SK-N-SH treated with all-trans-retinoic acid at 6 μM for 48 hours (cell line): ENCODE results near the gene THAP8.

Experiments used
- ATAC-seq: fragments of 200-7000 bp; cut with Tn5 transposase; 3 replicates; pipeline ENCODE4 v1.9.1; 2020; ENCODE audit warnings: mild to moderate bottlenecking, moderate library complexity
- ARNTL ChIP-seq: fragments of 450-650 bp; formaldehyde crosslinking; IDR thresholded peaks from 2 replicates; pipeline ENCODE4 v1.5.0; 2020; ENCODE audit warnings: low read depth, mild to moderate bottlenecking, moderate library complexity, borderline replicate concordance
- BACH2 ChIP-seq: fragments of 250-450 bp; sonication (Bioruptor Pico); IDR thresholded peaks from 2 replicates; pipeline ENCODE4 v1.9.0; 2021; ENCODE audit warnings: mild to moderate bottlenecking, borderline replicate concordance
- CSRNP3 ChIP-seq: fragments of 250-450 bp; sonication (Bioruptor Pico); IDR thresholded peaks from 2 replicates; pipeline ENCODE4 v1.5.1; 2021; ENCODE audit warnings: mild to moderate bottlenecking, moderate library complexity
- ESRRG ChIP-seq: fragments of 250-450 bp; sonication (Bioruptor Pico); IDR thresholded peaks from 2 replicates; pipeline ENCODE4 v1.6.1; 2021; ENCODE audit warnings: mild to moderate bottlenecking
- ISL1 ChIP-seq: fragments of 250-450 bp; sonication (Bioruptor Pico); IDR thresholded peaks from 2 replicates; pipeline ENCODE4 v2.1.2; 2022; ENCODE audit warnings: mild to moderate bottlenecking, moderate library complexity
- OSR1 ChIP-seq: fragments of 250-450 bp; sonication (Bioruptor Pico); IDR thresholded peaks from 2 replicates; pipeline ENCODE4 v1.8.0; 2022; ENCODE audit warnings: moderate library complexity, mild to moderate bottlenecking, inconsistent platforms
- PATZ1 ChIP-seq: fragments of 250-450 bp; sonication (Bioruptor Pico); IDR thresholded peaks from 2 replicates; pipeline ENCODE4 v1.8.0; 2020; ENCODE audit warnings: mild to moderate bottlenecking, moderate library complexity, borderline replicate concordance
- PPARA ChIP-seq: fragments of 250-450 bp; sonication (Bioruptor Pico); IDR thresholded peaks from 2 replicates; pipeline ENCODE4 v1.5.0; 2020; ENCODE audit warnings: mild to moderate bottlenecking, borderline replicate concordance
- RARB ChIP-seq: fragments of 250-450 bp; sonication (Bioruptor Pico); IDR thresholded peaks from 2 replicates; pipeline ENCODE4 v1.8.0; 2021; ENCODE audit warnings: mild to moderate bottlenecking, moderate library complexity
- SNAI2 ChIP-seq: fragments of 250-450 bp; sonication (Bioruptor Pico); IDR thresholded peaks from 2 replicates; pipeline ENCODE4 v1.5.0; 2020; ENCODE audit warnings: mild to moderate bottlenecking, moderate library complexity
- TCF4 ChIP-seq: fragments of 250-450 bp; sonication (Bioruptor Pico); IDR thresholded peaks from 2 replicates; pipeline ENCODE4 v1.8.0; 2021; ENCODE audit warnings: mild to moderate bottlenecking, moderate library complexity, borderline replicate concordance
- TOX ChIP-seq: fragments of 250-450 bp; sonication (Bioruptor Pico); IDR thresholded peaks from 2 replicates; pipeline ENCODE4 v1.8.0; 2021; ENCODE audit warnings: mild to moderate bottlenecking, moderate library complexity, borderline replicate concordance
- TSHZ2 ChIP-seq: fragments of 250-450 bp; sonication (Bioruptor Pico); IDR thresholded peaks from 2 replicates; pipeline ENCODE4 v1.5.0; 2020; ENCODE audit warnings: mild to moderate bottlenecking, moderate library complexity
- ZC3H10 ChIP-seq: fragments of 250-450 bp; sonication (Bioruptor Pico); IDR thresholded peaks from 2 replicates; pipeline ENCODE4 v1.5.1; 2021; ENCODE audit warnings: mild to moderate bottlenecking, moderate library complexity
- ZFP30 ChIP-seq: fragments of 450-650 bp; formaldehyde crosslinking; IDR thresholded peaks from 2 replicates; pipeline ENCODE4 v1.5.0; 2022; ENCODE audit warnings: mild to moderate bottlenecking, moderate library complexity
- ZNF565 ChIP-seq: fragments of 450-650 bp; formaldehyde crosslinking; conservative IDR thresholded peaks from 2 replicates; pipeline ENCODE4 v1.5.0; 2020; ENCODE audit warnings: low read depth, mild to moderate bottlenecking, moderate library complexity
- ZNF70 ChIP-seq: fragments of 450-650 bp; formaldehyde crosslinking; IDR thresholded peaks from 2 replicates; pipeline ENCODE4 v1.5.0; 2020; ENCODE audit warnings: mild to moderate bottlenecking, moderate library complexity
- ZNF8 ChIP-seq: fragments of 450-650 bp; formaldehyde crosslinking; IDR thresholded peaks from 2 replicates; pipeline ENCODE4 v1.5.0; 2020; ENCODE audit warnings: mild to moderate bottlenecking, moderate library complexity

The THAP8 gene

GRCh38 chr19:36089847-36090246 lies 35.8 kb upstream of the THAP8 start:
- TF ChIP-seq ZNF565 (CRISPR knock-in tag) (no peak), SNAI2 (no peak), PATZ1 (CRISPR knock-in tag) (no peak), ESRRG (no peak), RARB (CRISPR knock-in tag) (no peak), TCF4 (CRISPR knock-in tag) (no peak), ARNTL (no peak), CSRNP3 (no peak), ZFP30 (no peak), TOX (CRISPR knock-in tag) (no peak), ZNF8 (CRISPR knock-in tag) (no peak), PPARA (CRISPR knock-in tag) (no peak), ISL1 (no peak)
- no peak for ATAC-seq

GRCh38 chr19:36086326-36086725 lies 32.2 kb upstream of the THAP8 start:
- ATAC-seq, result no peak
- TF ChIP-seq PPARA (CRISPR knock-in tag) (no peak), ARNTL (no peak), PATZ1 (CRISPR knock-in tag) (no peak), RARB (CRISPR knock-in tag) (no peak), ZFP30 (no peak), ZNF70 (CRISPR knock-in tag) (no peak)

GRCh38 chr19:36084231-36085009 lies 30.3 kb upstream of the THAP8 start:
- TF ChIP-seq ESRRG (no peak), RARB (CRISPR knock-in tag) (no peak), BACH2 (CRISPR knock-in tag) (no peak), ZNF565 (CRISPR knock-in tag) (no peak), TSHZ2 (CRISPR knock-in tag) (no peak), SNAI2 (no peak), ZFP30 (no peak), ARNTL (no peak), TOX (CRISPR knock-in tag) (no peak), ZC3H10 (CRISPR knock-in tag) (no peak), CSRNP3 (no peak), PPARA (CRISPR knock-in tag) (no peak), OSR1 (CRISPR knock-in tag) (no peak)
- TF ChIP-seq, all 23 proteins: peak for 0

More at GRCh38 chr19:36084231-36085009, 30.3 kb upstream of the THAP8 start:
- no peak for ATAC-seq
